Measurements from ENCODE around the gene CCDC80.
A peak's percentile ranks its signal among the peaks of the same experiment; 100 is the strongest.
"Not testable (repeated sequence)": the region's sequence is repeated elsewhere in the genome, so short reads cannot be mapped to it uniquely, and the experiment has no call there.

Gene CCDC80

GRCh38 chr3:112587336-112587735 lies 53.6 kb downstream of the CCDC80 start:
- no peak for DNase-seq (ENCODE audit: low spot score)

- no peak for DNase-seq (ENCODE audit: low spot score)
Observed at GRCh38 chr3:112585782-112586181, 55.2 kb downstream of the CCDC80 start.

DNA sequence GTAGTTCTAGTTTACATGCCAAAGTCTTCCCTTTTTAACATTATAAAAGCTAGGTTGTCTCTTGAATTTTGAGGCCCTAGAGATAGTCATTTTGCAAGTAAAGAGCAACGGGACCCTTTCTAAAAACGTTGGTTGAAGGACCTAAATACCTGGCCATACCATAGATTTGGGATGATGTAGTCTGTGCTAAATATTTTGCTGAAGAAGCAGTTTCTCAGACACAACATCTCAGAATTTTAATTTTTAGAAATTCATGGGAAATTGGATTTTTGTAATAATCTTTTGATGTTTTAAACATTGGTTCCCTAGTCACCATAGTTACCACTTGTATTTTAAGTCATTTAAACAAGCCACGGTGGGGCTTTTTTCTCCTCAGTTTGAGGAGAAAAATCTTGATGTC lies 57.8 kb downstream of the CCDC80 start:
- DNase-seq (ENCODE audit: low spot score) = no peak

GRCh38 chr3:112582244-112582874 lies 58.6 kb downstream of the CCDC80 start:
- peak; percentile 63 for DNase-seq (ENCODE audit: low spot score)

- no peak for DNase-seq (ENCODE audit: low spot score)
Observed at GRCh38 chr3:112579697-112580096, 61.2 kb downstream of the CCDC80 start.

DNA sequence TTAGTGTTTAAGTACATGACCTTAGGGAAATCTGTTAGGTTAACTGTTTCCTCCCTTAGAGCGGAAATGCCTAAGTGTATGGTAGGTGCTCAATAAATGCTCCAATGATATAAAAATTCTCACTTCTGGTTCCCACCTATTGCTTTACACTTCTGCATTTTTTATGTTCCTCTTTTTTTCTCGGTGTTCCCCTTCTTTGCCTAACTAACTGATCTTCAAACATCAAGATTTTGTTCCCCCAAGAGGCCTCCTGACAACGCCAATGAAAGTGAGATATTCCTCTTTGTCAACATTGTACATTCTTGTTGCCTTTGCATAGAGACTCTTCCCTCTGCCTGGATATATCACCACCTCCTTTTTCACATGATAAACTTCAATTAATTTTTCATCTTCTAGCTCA lies 61.7 kb downstream of the CCDC80 start:
- no peak for DNase-seq (ENCODE audit: low spot score)

GRCh38 chr3:112572701-112573100 lies 68.2 kb downstream of the CCDC80 start:
- no peak for DNase-seq (ENCODE audit: low spot score)

DNA sequence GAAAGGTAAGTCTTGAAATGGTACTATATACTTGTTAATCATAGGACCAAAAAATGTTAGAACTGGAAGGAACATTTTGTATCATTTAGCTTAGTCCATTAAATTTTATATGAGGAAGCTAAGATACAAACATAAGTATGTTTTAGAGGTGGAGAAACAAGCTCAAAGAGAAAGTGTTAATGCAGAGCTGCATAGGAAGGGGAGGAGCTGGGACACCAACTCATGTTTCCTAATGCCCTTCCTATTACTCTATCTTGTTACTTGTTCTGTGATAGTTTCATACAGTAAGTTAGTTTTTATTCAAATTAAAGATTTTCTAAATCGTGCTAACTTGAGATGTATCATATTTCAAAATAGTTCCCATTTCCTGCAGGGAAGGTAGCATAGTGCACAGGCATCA lies 71.7 kb downstream of the CCDC80 start:
- DNase-seq (ENCODE audit: low spot score) = no peak

- peak; percentile 67 for DNase-seq (ENCODE audit: low spot score)
Observed at GRCh38 chr3:112568642-112569041, 72.3 kb downstream of the CCDC80 start.

DNA sequence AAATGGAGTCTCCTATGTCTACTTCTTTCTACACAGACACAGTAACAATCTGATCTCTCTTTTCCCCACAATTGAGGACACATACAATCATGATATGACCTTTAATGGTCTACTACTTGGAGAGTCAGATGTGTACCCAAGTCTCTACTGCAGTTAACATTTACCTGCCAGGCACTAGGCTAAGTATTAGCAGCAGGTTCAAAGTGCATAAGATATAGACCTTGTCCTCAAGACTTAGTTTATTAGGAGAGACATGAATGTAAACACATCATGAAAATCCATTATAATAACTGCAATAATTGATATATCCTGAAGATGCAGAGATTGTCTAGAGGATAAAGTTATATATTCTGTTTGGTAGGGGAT lies 76.0 kb downstream of the CCDC80 start:
- DNase-seq (ENCODE audit: low spot score) = no peak

DNA sequence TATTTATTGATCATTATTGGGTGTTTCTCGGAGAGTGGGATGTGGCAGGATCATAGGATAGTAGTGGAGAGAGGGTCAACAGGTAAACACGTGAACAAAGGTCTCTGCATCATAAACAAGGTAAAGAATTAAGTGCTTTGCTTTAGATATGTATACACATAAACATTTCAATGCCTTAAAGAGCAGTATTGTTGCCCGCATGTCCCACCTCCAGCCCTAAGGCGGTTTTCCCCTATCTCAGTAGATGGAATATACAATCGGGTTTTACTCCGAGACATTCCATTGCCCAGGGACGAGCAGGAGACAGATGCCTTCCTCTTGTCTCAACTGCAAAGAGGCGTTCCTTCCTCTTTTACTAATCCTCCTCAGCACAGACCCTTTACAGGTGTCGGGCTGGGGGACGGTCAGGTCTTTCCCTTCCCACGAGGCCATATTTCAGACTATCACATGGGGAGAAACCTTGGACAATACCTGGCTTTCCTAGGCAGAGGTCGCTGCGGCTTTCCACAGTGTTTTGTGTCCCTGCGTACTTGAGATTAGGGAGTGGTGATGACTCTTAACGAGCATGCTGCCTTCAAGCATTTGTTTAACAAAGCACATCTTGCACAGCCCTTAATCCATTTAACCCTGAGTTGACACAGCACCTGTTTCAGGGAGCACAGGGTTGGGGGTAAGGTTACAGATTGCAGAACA lies 76.5 kb downstream of the CCDC80 start:
- DNase-seq (ENCODE audit: low spot score) = not testable (repeated sequence)

DNA sequence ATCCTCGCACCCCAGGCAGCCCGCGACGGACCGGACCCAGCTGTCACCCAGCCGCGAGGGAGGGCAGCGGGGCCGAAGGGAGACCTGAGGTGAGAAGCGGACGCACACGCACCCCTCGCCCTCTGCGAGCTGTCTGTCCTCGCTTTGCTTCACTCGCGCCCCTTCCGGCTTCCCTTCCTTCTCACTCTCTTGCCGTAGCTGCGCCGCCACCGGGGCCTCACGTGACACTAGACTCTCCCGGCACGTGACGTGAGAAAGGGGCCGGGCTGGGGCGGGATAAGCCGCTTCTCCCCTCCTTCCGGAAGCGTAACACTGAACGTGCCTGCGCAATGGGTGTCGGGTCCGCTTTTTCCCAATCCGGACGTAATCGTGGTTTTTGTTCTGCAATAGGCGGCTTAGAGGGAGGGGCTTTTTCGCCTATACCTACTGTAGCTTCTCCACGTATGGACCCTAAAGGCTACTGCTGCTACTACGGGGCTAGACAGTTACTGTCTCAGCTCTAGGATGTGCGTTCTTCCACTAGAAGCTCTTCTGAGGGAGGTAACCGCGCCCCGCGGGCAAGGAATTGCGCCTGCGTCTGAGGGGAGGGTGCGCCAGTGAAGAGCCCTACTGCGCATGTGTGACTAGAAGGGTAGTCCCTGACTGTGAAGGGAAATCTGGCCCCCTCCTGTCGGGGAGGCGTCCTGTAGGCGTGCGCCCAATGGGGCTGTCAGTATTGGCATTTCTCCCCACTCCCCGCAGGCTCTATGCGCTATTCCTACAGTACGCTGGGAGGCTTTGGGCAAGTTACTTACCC lies 79.0 kb downstream of the CCDC80 start, which contains the start of the genes ATG3 and SLC35A5:
ATG3 (minus strand) TSS at position 229 of the 796 bp plus-strand sequence. CDS start 434 bp downstream, outside the sequence.
SLC35A5 (plus strand) TSS at position 312 of the 796 bp plus-strand sequence. CDS start 1,359 bp downstream, outside the sequence.
- DNase-seq (ENCODE audit: low spot score) = peak; percentile 98

- no peak for DNase-seq (ENCODE audit: low spot score)
Observed at GRCh38 chr3:112561484-112561733, 79.5 kb downstream of the CCDC80 start.

DNA sequence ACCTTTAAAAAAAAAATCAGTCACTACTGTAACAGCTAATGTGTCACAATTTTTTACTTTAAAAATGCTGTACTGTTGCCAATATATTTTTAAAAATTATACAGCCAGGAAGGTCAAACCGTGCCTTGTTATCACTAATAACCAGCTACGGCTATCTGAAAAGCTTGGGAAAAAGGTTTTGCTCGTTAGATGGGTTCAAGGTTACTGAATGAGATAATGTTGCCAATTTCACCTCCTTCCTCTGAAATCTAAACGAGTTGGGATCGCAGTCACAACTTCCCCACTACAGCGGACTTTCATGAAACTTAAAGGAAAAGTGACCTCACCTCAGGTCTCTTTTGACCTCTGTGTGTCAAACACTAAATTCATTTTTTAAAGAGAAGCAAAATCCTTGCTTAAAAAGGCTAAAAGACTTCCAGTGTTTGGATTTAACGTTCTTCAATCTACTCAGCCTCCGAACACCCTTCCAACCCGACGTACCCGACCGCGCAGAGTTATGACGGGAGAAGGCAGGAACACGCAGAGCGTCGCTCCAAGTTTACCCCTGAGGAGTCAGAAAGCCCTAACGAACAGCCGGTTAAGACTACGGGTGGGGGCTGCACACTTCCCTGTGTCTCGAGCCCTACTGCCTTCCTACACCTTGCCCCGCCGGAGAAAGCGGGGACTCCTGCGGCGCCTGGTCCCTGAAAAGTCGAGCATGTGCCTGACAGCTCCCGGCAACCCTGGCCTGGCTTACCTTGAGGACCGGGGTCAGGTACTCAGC lies 80.0 kb downstream of the CCDC80 start:
- DNase-seq (ENCODE audit: low spot score) = peak; percentile 80

DNA sequence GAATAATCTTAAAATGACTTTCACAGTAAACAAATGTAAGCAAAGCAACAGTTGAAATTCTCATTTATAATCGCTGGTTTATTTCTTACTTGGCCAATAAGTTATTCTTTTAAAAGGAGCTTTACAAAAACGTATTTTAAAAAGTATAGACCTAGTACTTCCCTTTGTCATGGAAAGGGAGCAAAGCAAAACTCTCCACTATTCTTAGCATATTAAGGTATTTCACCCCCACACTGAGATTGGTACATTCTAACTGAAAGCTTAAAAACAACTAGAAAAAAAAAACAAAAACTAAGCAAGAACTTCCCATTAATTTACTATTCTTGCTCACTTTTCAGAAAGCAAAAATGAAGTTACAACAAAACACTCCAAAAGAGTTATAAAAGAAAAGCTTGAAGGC lies 80.6 kb downstream of the CCDC80 start:
- DNase-seq (ENCODE audit: low spot score) = no peak

DNA sequence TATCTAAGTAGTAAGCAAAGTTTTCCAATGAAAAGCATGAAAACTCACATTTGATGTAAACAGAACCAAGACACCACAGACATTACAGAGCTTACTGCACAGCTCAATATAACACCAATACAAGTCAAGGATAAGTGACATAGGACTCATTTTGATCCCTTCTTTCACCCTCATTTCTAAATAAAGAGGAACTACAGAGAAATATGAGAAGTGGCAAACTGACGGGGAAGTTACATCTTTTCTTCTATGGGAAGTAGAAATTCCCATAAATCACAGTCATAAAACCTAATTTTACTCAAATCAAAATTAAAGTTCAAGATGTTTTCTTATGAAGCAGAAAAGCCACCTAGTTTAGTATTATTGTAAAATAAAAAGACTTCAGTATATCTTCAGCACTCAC lies 83.0 kb downstream of the CCDC80 start:
- no peak for DNase-seq (ENCODE audit: low spot score)

DNA sequence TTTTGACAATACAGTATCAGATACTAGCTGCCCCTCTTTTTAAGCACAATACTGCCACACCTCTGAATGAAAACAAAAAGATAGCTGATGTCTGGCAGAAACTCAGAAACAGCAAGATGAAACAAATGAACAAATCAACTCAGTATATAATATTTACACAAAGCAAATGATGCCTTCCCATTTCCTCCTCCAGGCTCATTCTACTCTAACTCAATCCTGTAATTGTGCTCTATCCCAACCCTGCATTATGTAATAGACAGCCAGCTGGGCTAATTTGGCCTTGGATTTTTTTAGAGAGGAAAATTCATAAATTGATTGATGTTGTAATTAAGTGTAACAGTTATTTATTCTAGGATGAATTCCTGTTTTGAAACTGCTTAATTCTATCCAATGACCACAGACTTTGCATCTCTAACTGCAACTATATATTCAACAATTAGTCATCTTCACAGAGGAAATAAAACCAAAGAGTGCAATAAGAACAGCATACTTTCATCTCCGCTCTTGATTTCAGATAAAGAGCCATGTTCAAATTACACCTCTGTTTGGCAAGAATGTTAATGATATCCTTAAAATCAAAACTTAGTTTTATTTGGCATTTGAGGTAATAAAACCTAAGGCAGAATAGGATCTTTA lies 85.3 kb downstream of the CCDC80 start:
- no peak for DNase-seq (ENCODE audit: low spot score)

GRCh38 chr3:112550859-112551258 lies 90.1 kb downstream of the CCDC80 start:
- no peak for DNase-seq (ENCODE audit: low spot score)
